Psoas muscle (tissue), 8 donors: ENCODE data around the gene TYROBP. TPM values are rescaled to one million over a fixed set of nuclear protein-coding genes. Genes with fewer than 3 reads are reported as not detected.
"Not testable (repeated sequence)": the region's sequence is repeated elsewhere in the genome, so short reads cannot be mapped to it uniquely, and the experiment has no call there.

Source experiments
- ATAC-seq, 4 donors: fragments of 200-7000 bp; cut with Tn5 transposase; one replicate each; pipeline ENCODE4 v1.9.1; 2020; ENCODE audit warnings: moderate library complexity in 3 of 4, mild to moderate bottlenecking in 2 of 4
- DNase-seq, 2 donors: peaks; one replicate each; pipeline ENCODE4 v3.0.0-alpha.2; 2020
- H3K27ac ChIP-seq: fragments of 200-600 bp; one replicate; pipeline ENCODE4 v1.8.0; 2022
- H3K27me3 ChIP-seq, 3 donors: fragments of 200-600 bp in 1 of 3; one replicate each; pipeline versions ENCODE4 v1.6.1 to v1.8.0; 2013 to 2022; ENCODE audit warnings: low read length in 2 of 3, mild to moderate bottlenecking in 2 of 3, moderate library complexity in 1 of 3; ENCODE audit not compliant: insufficient read depth in 3 of 3
- H3K36me3 ChIP-seq, 2 donors: fragments of 200-600 bp in 1 of 2; one replicate each; pipeline versions ENCODE4 v1.6.1 to v1.8.0; 2013 to 2022; ENCODE audit warnings: low read depth in 1 of 2, mild to moderate bottlenecking in 1 of 2, moderate library complexity in 1 of 2; ENCODE audit not compliant: insufficient read depth in 1 of 2
- H3K4me1 ChIP-seq: fragments of 200-600 bp; one replicate; pipeline ENCODE4 v1.8.0; 2022
- H3K4me3 ChIP-seq: fragments of 200-600 bp; one replicate; pipeline ENCODE4 v1.8.0; 2022; ENCODE audit warnings: mild to moderate bottlenecking
- H3K9me3 ChIP-seq: fragments of 200-600 bp; one replicate; pipeline ENCODE4 v1.8.0; 2022
- CTCF ChIP-seq: fragments of 200-600 bp; IDR thresholded peaks from one replicate; pipeline ENCODE4 v1.8.0; 2022; ENCODE audit warnings: antibody characterized with exemption
- WGBS, 3 donors: extraction: QIAGEN DNeasy Blood & Tissue Kit; methylation state at CpG; one replicate each; pipeline versions ENCODE4 v1.1.6 to v1.1.7; 2013; 5-methylcytosine and 5-hydroxymethylcytosine counted together
- intact Hi-C, 2 donors: fragments of 100-400 bp; cut with DNase I; formaldehyde crosslinking; loops; one replicate each; pipeline versions ENCODE4 v1.11.0 to v1.14.2; 2022
- polyA plus RNA-seq, 3 donors: library from polyadenylated mRNA; stranded (reverse); fragments of 200-250 nt; gene quantifications; one replicate each; pipeline ENCODE4 v1.2.3, GENCODE V29; 2013
- total RNA-seq, 4 donors: library from RNA; stranded (reverse); fragmentation: NEBNext Ultra II Directional in 2 of 4; extraction: Animal tissue kit (Norgen Biotek cat#: 25700) in 2 of 4; gene quantifications; one replicate each; pipeline versions ENCODE4 v1.2.1 to v1.2.4, GENCODE V29; 2021 to 2023
- donor health status: healthy with polysubstance abuse.
- donor health status: DM: no; HTN: no; CAD: no; lungs with moderate emphysema.
- donor health status: Bipolar disorder and iron deficiency.
- donor health status: healthy.
- donor health status: DM: yes; HTN: yes; CAD: no.
- donor health status: DM: no; HTN: no; CAD: no.
- donor health status: DM: no; HTN: no; CAD: no.
- donor health status: DM: yes; HTN: yes; CAD: no.

TYROBP gene
- total and polyA plus RNA-seq, 7 donors: 7.8 to 22.1 (median 11.9) TPM

GRCh38 chr19:35894342-35894741, 13.8 kb downstream of the TYROBP start:
- Histone ChIP-seq H3K9me3 (no peaks in the 10 kb centered on the region), H3K27ac (no peak overlapping the region), H3K4me3 (no peak overlapping the region), H3K27me3 (peaks cover 0 to 4% (median 0%) of the 10 kb centered on the region in 3 donors), H3K36me3 (peaks cover 0 to 42% of the 10 kb centered on the region in 2 donors), H3K4me1 (peaks cover 7% of the 10 kb centered on the region)
- intact Hi-C loops: no loop called here
- no peak for ATAC-seq
- no peak for DNase-seq
- 94 to 97% (median 97%) methylated on average over 2 of the region's 2 CpGs for WGBS, 3 donors
- TF ChIP-seq CTCF: no peak

DNA sequence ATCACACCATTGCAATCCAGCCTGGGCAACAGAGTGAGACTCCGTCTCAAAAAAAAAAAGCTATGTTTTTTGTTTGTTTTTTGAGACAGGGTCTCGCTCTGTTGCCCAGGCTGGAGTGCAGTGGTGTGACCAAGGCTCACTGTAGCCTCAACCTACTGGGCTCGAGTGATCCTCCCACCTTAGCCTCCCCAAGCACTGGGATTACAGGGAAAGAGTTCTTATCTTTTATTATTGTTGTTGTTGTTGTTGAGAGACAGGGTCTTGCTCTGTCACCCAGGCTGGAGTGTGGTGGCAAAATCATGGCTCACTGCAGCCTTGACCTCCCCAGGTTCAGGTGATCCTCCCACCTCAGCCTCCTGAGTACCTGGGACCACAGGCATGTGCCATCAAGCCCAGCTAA, 16.3 kb downstream of the TYROBP start:
- ATAC-seq, H3K27ac ChIP-seq, H3K4me3 ChIP-seq, H3K9me3 ChIP-seq, intact Hi-C loops, H3K27me3 ChIP-seq, DNase-seq, H3K4me1 ChIP-seq: not testable (repeated sequence)
- 93 to 94% (median 94%) methylated on average over 3 of the region's 3 CpGs for WGBS, 3 donors
- peaks cover 0 to 63% of the 10 kb centered on the region in 2 donors for H3K36me3 ChIP-seq

DNA sequence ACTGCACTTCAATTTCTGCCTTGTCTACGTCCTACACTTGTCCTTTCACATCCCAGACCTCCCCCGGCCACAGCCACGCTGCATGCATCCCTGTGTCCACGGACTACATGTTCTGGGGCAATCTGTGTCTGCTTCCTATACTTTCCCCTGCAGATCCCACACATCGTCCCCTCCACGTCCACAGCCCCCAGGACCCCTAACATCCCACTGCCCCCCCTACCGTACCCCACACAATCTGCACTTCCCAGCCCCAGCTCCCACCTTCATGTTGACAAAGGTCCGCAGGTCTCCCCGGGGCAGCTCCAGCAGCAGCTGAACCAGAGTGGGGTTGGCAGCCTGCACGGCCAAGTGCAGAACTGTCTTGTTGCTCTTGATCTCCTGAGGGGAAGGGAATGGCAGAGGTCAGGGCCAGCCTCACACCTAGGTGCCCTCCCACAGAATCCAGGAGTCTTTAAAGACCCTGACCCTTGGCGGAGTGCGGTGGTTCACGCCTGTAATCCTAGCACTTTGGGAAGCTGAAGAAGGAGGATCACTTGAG, 17.9 kb downstream of the TYROBP start:
- no peaks in the 10 kb centered on the region for H3K27me3 ChIP-seq
- H3K4me1 ChIP-seq: no peaks in the 10 kb centered on the region
- peaks cover 0 to 53% of the 10 kb centered on the region in 2 donors for H3K36me3 ChIP-seq
- no peak for TF ChIP-seq CTCF
- H3K27ac ChIP-seq: no peak overlapping the region
- 90 to 94% (median 91%) methylated on average over 13 of the region's 13 CpGs for WGBS, 3 donors
- ATAC-seq (no peak), DNase-seq (no peak)
- no peak overlapping the region for H3K4me3 ChIP-seq
- intact Hi-C loops: no loop called here
- H3K9me3 ChIP-seq: no peaks in the 10 kb centered on the region

GRCh38 chr19:35889370-35890112, 18.6 kb downstream of the TYROBP start:
- Histone ChIP-seq H3K27me3 (no peaks in the 10 kb centered on the region), H3K9me3 (no peaks in the 10 kb centered on the region), H3K27ac (no peak overlapping the region), H3K4me1 (no peaks in the 10 kb centered on the region), H3K36me3 (peaks cover 0 to 48% of the 10 kb centered on the region in 2 donors), H3K4me3 (no peak overlapping the region)
- DNase-seq: no peak
- TF ChIP-seq CTCF: no peak
- no peak for ATAC-seq
- intact Hi-C loops: no loop called here
- 90 to 94% (median 90%) methylated on average over 15 to 18 of the region's 18 CpGs for WGBS, 3 donors

DNA sequence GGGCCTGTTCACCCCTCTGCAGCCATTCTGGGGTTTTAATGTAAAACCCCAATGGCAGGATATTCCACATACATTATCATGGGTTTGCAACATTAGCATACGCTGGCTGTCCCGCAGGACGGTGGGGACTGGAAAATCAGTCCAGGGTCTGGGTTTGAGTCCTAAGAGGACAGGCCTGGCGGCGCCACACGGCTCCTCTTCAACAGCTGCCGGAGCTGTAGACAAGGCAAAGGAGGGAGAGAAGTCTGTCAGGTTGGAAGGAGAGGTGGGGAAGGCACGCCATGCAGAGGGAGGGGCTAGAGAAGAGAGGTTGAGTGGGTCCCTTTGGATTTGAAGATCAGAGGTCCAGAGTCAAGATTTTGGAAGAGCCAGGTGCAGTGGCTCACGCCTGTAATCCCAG, 19.7 kb downstream of the TYROBP start:
- WGBS, 3 donors: 89 to 93% (median 90%) methylated on average over 9 of the region's 9 CpGs
- H3K27me3 ChIP-seq: no peaks in the 10 kb centered on the region
- intact Hi-C loops: no loop called here
- ATAC-seq (no peak), DNase-seq (no peak)
- no peak overlapping the region for H3K4me3 ChIP-seq
- H3K4me1 ChIP-seq: no peaks in the 10 kb centered on the region
- no peak overlapping the region for H3K27ac ChIP-seq
- no peak for TF ChIP-seq CTCF
- H3K9me3 ChIP-seq: no peaks in the 10 kb centered on the region
- peaks cover 0 to 41% of the 10 kb centered on the region in 2 donors for H3K36me3 ChIP-seq
